DMS114 treated with DMSO at 0.1 percent for 48 hours (cell line): ENCODE data around the gene OCA2.
"Not testable (repeated sequence)": the region's sequence is repeated elsewhere in the genome, so short reads cannot be mapped to it uniquely, and the experiment has no call there.

Experiments
- DNase-seq: peaks from one replicate; lab custom pipeline; 2025; ENCODE audit not compliant: unreplicated experiment; lab: John Stamatoyannopoulos, UW

The OCA2 gene

DNA sequence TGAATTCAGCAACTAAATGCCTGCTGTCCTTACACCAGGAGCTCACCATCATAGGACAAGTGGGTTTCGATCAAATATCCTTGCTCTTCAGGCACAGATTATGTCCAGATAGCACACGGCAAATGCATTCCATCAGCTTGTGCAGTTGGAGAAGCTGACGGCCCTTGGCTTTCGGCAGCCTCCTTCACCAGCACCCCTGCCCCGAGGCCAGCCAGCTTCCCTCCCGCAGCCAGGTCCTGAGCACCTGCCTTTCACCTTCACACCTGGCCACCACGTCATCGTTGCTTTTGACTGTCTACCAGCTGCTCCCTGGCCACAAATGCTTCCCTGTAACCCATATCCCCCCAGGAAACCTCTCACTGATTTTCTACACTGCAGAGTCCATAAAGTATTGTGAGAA, 355.5 kb downstream of the OCA2 start:
- no peak for DNase-seq

DNA sequence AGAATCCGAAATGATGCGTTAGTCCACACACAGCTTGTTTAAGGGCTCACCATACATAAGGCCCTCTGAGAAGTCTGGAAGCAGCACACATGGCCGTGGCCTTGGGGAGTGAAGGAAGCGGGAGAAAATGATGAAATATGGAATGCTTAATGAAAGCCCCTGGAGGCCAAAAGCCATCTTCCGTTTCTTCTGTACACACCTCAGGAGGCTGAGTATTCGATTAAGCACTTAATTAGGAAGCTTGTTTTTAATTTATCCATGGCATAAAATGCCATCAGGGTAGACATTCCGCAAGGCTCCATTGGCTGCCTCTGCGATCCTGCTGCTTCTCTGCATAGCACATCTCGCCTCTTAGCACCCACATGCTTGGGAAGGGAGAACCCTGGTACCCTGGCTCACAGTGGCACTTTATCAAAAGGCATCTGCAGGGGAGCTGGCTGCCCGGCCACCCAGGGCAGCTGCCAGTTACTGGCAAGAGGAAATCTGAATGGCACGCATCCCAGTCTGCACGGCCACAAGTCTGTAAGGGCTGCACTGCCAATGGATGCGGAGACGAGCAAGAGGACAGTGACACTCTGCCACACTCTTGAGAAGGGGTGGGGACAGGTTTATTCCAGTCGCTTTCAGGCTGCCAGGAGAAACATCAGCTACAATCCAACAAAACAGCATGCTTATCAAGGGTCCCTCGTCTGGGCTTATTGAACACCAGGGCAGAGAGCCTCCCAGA, 356.2 kb downstream of the OCA2 start:
- no peak for DNase-seq

DNA sequence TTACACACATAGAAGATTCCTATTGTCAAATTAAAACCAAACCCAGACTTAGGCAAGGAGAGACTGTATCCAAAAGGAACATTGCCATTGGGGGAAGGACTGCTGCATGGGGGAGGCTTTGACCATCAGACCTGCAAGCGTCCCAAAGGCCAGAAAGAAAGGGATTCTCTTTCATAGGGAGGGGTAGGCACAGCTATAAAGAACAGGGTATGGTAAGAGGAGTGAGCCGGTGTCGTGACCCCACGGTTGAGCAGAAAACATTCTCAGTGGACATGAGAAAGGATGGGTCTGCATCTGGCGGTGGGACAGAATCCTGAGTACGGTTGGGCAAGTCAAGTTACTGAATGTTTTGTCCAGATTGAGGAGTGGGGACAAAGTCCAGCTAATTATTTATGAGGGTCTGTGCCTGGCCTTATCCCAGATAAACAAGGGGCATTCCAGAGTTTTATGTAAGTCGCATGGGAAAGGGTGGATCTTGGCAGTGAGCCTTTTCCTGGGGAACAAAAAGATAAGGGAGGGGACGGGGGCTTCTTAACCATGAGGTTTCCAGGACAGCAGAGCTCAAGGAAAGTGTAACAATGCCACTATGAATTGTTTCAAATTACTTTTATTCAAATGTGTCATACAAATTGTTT, 357.8 kb downstream of the OCA2 start:
- no peak for DNase-seq

DNA sequence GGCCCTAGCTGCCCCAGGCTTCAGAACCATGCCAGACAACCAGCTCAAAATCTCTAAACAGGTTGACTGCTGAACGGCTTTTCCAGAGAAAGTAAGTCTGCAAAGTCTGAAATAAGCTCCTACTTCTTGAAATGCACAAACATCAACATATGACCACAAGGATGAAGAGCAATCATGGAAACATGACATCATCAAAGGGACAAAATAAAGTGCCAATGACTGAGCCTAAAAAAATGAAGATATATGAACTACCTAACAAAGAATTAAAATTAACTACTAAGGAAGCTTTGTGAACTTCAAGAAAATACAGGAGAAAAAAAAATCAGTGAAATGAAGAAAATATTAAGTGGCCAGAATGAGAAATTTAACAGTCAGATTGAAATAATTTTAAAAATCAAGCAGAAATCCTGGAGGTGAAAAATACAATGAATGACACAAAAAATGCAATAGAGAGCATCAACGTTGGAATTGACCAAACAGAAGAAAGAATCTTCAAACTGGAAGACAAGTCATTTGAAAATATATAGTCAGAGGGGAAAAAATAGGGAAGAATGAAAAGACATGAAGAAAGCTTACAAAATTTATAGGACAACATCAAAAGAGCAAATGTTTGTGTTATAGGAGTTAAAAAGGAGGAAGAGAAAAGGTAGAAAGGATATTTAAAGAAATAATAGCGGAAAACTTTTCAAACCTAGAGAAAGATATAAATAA, 364.2 kb downstream of the OCA2 start:
- no peak for DNase-seq

DNA sequence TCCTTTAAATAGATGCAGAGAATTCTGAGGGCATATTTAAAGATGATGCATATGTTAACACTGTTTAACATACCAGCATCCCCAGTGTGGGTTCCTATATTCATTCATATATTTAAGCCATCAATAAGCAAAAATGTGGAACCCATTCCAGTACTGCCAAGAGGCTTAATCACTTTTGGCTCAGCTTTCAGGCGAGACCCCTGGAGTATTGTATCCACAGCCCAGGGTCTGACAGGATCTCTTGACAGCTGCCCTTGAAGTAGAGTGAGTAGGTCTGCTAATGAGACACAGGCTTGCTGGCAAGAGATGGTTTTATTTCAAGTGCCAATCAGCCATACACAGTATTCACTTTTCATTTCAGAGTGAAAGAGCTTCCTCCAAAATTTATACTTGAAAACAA, 367.3 kb downstream of the OCA2 start:
- no peak for DNase-seq

DNA sequence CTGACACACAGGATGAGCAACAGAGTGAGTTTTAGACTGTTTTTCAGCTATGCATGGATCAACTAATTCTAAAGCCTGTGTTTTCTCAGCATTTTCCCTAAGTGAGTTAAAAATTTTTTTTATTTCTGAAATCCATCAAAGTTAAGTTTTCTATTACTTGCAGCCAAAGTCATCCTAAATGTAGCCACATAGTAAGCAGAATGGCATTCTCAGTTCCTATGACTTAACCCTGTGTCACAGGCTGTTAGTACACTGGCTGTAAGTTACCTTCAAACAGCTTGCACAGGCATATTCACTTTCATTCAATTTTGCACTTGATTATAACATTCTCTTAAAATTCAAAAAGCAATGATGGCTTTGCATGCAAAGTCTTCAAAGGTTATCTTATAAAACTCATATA, 368.2 kb downstream of the OCA2 start:
- no peak for DNase-seq

DNA sequence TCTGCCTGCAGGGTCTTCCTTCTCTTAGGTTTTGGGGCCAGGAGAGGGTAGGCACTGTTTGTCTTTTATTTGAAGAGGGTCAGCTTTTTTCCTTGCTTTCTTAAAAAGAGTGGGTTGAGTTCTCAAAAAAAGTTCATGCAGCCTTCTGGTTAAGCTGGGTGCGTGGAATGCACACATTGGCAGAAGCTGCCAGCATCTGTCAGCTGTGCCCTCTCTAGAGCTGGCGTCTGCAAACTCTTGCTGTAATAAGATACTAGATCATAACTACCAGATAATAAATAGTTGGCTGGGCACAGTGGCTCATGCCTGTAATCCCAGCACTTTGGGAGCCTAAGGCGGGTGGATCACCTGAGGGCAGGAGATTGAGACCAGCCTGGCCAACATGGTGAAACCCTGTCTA, 373.4 kb downstream of the OCA2 start:
- no peak for DNase-seq

DNA sequence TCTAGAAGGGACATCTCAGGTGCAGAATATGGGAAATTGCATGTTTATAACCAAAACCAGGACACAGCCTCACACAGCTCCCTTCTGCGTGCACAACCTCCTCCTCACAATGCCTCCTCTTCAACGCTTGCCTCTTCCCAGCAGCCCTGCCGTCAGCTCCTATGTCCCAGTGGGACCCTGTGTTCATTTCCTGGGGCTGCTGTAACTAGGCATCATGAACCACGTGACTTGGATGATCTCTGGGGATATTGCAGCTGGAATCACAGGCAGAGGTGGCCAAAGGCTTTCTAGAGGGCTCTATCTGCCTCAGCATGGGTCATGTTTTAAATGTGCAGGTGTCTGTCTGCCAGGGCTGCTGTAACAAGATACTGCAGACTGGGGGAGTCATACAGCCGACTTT, 375.3 kb downstream of the OCA2 start:
- DNase-seq = no peak

DNA sequence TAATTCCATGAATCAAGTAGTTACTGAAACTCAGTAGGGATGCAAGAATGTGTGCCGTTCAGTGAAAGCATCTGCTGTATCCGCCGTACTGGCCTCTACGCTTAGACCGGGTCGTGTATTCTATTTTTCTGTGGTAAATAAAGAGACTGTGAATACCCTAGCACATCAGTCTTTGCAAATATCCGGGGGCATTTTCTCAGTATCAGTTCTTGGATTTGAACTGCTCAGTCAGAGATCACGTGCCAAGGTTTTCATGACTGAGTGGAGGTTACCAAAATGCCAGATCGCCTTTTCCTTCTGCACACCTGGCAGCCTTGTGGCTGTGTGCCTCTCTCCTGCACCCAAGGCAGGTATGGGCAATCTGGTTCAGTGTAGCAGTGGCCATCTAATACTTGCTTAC, 377.0 kb downstream of the OCA2 start:
- no peak for DNase-seq

DNA sequence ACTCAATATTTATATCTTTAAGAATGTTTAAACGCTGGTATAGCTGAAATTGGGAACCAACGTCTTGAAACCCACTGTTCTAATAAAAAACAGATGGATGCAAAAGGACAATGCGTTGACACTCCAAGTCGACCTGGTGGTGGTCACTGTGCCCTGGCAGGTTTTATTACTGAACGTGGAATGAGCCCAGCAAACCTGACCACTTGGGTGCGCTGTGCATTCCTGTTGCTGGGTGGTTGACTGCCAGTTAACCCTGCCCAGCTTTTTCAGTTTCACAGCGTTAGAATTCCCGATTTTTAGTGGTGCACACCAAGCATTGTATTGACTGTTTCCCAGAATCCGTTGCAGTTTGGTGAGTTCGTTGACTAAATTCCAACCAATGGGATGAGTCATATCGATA, 384.4 kb downstream of the OCA2 start:
- DNase-seq = no peak

DNA sequence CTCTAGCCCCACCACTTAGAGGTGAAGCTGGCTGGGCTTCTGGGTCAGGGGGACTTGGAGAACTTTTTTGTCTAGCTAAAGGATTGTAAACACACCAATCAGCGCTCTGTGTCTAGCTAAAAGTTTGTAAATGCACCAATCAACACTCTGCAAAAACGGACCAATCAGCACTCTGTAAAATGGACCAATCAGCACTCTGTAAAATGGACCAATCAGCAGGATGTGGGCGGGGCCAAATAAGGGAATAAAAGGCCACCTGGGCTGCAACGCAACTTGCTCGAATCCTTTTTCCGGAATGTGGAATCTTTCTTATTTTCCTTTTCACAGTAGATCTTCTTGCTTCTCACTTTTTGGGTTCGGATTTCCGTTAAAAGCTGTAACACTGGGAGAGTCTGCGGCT, 385.3 kb downstream of the OCA2 start:
- DNase-seq = not testable (repeated sequence)

DNA sequence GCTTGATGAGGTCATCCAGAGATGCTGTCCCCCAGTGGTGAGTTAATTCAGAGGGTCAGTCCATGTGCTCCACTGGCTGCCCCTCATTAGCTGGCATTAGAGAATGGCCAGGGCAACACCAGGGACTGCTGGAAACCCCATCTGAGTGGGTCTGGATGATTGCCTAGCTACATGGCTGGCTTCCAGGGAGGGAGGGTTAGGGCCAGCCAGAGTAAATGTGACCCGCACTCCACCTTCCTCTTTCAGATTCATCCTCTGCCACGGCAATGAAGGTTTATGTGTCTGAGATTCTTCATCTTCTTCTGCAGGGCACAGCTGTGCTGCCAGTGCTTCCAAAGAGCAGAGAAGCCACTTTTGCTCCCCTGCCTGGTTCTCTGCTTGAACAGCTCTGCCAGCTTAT, 391.9 kb downstream of the OCA2 start:
- DNase-seq = no peak

DNA sequence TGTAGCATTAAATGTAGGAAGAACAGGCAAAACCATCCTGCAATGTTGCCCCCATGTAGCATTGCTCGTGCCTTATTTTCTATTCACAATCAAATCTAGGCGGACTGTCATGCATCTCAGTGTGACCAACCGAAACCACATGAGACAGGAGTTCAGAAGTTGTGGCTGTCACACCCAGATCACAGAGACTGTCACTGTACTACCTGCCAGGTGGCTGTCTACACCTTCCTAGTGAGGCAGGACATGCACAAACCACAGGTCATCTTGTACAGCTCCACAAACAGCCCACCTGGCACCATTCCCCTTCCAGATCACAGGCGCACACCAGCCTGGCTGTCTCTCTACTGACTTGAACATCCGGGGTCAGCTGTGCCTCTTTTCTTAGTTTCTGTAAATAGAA, 392.8 kb downstream of the OCA2 start:
- no peak for DNase-seq

DNA sequence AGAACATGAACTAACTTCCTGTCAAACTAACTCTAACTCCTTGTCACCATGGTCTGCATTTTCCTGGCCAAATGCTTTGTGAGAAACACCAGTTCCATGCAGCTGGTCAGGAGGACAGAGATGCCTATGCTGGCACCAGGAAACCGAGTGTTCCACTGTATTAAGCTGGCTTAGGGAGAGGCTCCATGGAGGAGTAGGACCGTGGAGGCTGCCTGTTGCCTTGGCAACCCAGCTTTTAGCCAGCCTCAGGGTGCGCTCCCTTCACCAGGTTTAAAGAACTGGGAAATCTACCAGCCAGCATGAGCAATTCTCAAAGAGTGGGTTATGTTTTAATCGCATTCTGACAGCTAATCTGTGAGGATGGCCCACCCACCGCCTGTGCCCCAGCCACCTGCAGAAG, 394.1 kb downstream of the OCA2 start:
- no peak for DNase-seq
